Esophagus squamous epithelium (tissue), 5 donors: ENCODE results near the gene NAA10. TPM values are rescaled to one million over a fixed set of nuclear protein-coding genes. Genes with fewer than 3 reads are reported as not detected.
A peak's percentile ranks its signal among the peaks of the same experiment; 100 is the strongest.

ENCODE experiments used
- DNase-seq: peaks from one replicate; lab custom pipeline; 2025; lab: John Stamatoyannopoulos, UW
- H3K27ac ChIP-seq, 4 donors: fragments of 200-600 bp; sonication (generic); one replicate each; pipeline ENCODE4 v1.5.1; 2016 to 2019; ENCODE audit warnings: mild to moderate bottlenecking in 1 of 4
- H3K27me3 ChIP-seq, 4 donors: fragments of 200-600 bp; sonication (generic); 1 replicate in 3 of 4; 2 replicates in 1 of 4; pipeline versions ENCODE4 v1.5.1 to v1.6.0; 2017 to 2021; ENCODE audit warnings: antibody characterized with exemption in 1 of 4
- H3K36me3 ChIP-seq, 3 donors: fragments of 200-600 bp; sonication (generic); one replicate each; pipeline ENCODE4 v1.5.1; 2016 to 2019
- H3K4me1 ChIP-seq, 3 donors: fragments of 200-600 bp; sonication (generic); one replicate each; pipeline ENCODE4 v1.5.1; 2017 to 2019
- H3K4me3 ChIP-seq, 4 donors: fragments of 200-600 bp; sonication (generic); 1 replicate in 3 of 4; 2 replicates in 1 of 4; pipeline ENCODE4 v1.5.1; 2016 to 2019; ENCODE audit warnings: mild to moderate bottlenecking in 2 of 4, moderate library complexity in 1 of 4
- H3K9me3 ChIP-seq, 3 donors: fragments of 200-600 bp; sonication (generic); one replicate each; pipeline ENCODE4 v1.5.1; 2016 to 2019
- POLR2A ChIP-seq, 4 donors: fragments of 450-650 bp; IDR thresholded peaks; one replicate each; pipeline ENCODE4 v1.6.1; 2017; ENCODE audit warnings: antibody characterized with exemption in 4 of 4, mild to moderate bottlenecking in 4 of 4, moderate library complexity in 3 of 4
- WGBS, 2 donors: methylation state at CpG; one replicate each; pipeline ENCODE4 v1.1.5; 2018; 5-methylcytosine and 5-hydroxymethylcytosine counted together
- intact Hi-C: fragments of 100-400 bp; cut with DNase I; formaldehyde crosslinking; loops from one replicate; pipeline ENCODE4 v1.15.0; 2022
- total RNA-seq, 4 donors: library from RNA; depleted of rRNA; stranded (reverse); fragments of >200 nt; gene quantifications; one replicate each; pipeline ENCODE4 v1.1.0, GENCODE V29; 2016
- TF ChIP-seq, protein P1 (sequence below), 6 experiments: fragments of 450-650 bp in 4 of 6; fragments of 200-600 bp in 2 of 6; sonication (generic) in 2 of 6; IDR thresholded peaks; one replicate each; pipeline ENCODE4 v1.5.1; 2016 to 2019; ENCODE audit warnings: antibody characterized with exemption in 6 of 6, mild to moderate bottlenecking in 4 of 6, moderate library complexity in 4 of 6
- donor health status: DM: yes; HTN: yes; CAD: no.

The NAA10 gene
- total RNA-seq, 4 donors from 2014 or later = 42.5 to 92.5 (median 87.6) TPM

DNA sequence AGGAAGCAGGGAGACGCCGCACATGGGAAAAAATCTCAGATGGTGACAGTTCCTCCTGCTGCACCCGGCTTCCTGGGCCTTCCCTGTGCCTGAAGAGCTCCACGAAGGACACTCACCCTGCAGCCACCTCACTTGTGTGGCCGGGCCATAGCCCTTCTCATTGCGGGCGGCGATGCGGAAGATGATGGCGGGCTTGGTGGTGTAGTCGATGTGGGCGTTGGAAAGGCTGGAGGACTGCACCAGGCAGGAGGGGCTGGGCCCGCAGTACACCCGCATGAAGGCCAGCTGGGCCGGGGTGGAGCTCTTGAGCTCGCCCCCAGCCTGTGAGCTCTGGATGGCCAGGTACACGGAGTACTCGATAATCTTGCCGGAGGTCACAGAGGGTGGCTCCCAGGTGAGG lies 15.3 kb upstream of the NAA10 start:
- Histone ChIP-seq H3K9me3 (no peaks in the 10 kb centered on the region), H3K4me1 (peaks cover 0 to 33% (median 0%) of the 10 kb centered on the region in 3 donors), H3K4me3 (no peak overlapping the region), H3K27ac (peak overlapping the region in 3 of 4 donors; percentile 34 to 77 (median 59)), H3K27me3 (no peaks in the 10 kb centered on the region), H3K36me3 (peaks cover 19 to 65% (median 30%) of the 10 kb centered on the region in 3 donors)
- no peak for TF ChIP-seq POLR2A (IDR thresholded peaks at IDR 0.05)
- TF ChIP-seq, protein P1, sequence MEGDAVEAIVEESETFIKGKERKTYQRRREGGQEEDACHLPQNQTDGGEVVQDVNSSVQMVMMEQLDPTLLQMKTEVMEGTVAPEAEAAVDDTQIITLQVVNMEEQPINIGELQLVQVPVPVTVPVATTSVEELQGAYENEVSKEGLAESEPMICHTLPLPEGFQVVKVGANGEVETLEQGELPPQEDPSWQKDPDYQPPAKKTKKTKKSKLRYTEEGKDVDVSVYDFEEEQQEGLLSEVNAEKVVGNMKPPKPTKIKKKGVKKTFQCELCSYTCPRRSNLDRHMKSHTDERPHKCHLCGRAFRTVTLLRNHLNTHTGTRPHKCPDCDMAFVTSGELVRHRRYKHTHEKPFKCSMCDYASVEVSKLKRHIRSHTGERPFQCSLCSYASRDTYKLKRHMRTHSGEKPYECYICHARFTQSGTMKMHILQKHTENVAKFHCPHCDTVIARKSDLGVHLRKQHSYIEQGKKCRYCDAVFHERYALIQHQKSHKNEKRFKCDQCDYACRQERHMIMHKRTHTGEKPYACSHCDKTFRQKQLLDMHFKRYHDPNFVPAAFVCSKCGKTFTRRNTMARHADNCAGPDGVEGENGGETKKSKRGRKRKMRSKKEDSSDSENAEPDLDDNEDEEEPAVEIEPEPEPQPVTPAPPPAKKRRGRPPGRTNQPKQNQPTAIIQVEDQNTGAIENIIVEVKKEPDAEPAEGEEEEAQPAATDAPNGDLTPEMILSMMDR (IDR thresholded peaks at IDR 0.05) = no peak
- no peak for DNase-seq
- WGBS, 2 donors = 100% methylated on average over 1 of the region's 19 CpGs; no CpG with 5 or more reads in 1 of the 2 donors
- intact Hi-C loops = no loop called here

GRCh38 chrX:153948847-153949805 lies 14.3 kb upstream of the NAA10 start:
- intact Hi-C loops = loop anchor here (5.0 kb wide), 1 partner anchor 182 kb away; no protein-coding TSS in a partner anchor
- DNase-seq = no peak
- Histone ChIP-seq H3K4me1 (peaks cover 0 to 36% (median 0%) of the 10 kb centered on the region in 3 donors), H3K27ac (peak overlapping the region; percentile 5 to 77 (median 58)), H3K27me3 (no peaks in the 10 kb centered on the region), H3K9me3 (no peaks in the 10 kb centered on the region), H3K4me3 (no peak overlapping the region), H3K36me3 (peaks cover 19 to 55% (median 30%) of the 10 kb centered on the region in 3 donors)
- WGBS, 2 donors = 57 to 68% methylated on average over 1 to 11 of the region's 30 CpGs
- TF ChIP-seq, protein P1 (IDR thresholded peaks at IDR 0.05) = no peak
- no peak for TF ChIP-seq POLR2A (IDR thresholded peaks at IDR 0.05)

DNA sequence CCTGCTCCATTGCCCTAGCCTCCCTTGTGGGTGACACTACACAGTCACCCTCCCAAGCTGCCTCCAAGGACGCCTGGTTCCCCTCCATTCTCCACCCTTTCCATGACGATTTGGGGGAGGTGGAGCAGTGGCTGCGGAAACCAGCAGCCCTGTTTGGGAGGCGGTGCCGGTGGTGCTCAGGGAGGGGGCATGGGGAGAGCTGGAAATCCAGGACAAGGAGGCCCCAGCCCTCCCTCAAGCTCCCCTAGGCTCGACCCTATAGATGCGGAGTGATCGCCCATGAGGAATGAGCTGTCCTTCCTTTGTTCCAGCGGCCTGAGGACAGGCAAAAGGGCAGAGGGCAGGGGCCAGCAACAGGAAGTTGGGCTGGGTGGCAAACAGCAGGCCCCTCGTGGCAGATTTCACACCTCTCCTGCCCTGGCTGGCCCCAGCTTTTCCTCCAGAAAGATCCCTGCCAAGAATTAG lies 13.2 kb upstream of the NAA10 start:
- peak overlapping the region; percentile 39 to 77 (median 68) for H3K27ac ChIP-seq
- DNase-seq = no peak
- H3K9me3 ChIP-seq = no peaks in the 10 kb centered on the region
- no peak overlapping the region for H3K4me3 ChIP-seq
- no peaks in the 10 kb centered on the region for H3K27me3 ChIP-seq
- 80 to 82% methylated on average over 2 to 5 of the region's 10 CpGs for WGBS, 2 donors
- H3K36me3 ChIP-seq = peaks cover 19 to 47% (median 25%) of the 10 kb centered on the region in 3 donors
- intact Hi-C loops = loop anchor here (5.0 kb wide), 1 partner anchor 181 kb away; no protein-coding TSS in a partner anchor
- H3K4me1 ChIP-seq = peaks cover 0 to 28% (median 0%) of the 10 kb centered on the region in 3 donors
- TF ChIP-seq, protein P1 (IDR thresholded peaks at IDR 0.05) = no peak
- TF ChIP-seq POLR2A (IDR thresholded peaks at IDR 0.05) = no peak

GRCh38 chrX:153947009-153947769 lies 12.4 kb upstream of the NAA10 start:
- intact Hi-C loops = loop anchor here (5.0 kb wide), 1 partner anchor 180 kb away; no protein-coding TSS in a partner anchor
- no peak for DNase-seq
- 49 to 56% methylated on average over 7 to 10 of the region's 19 CpGs for WGBS, 2 donors
- H3K4me3 ChIP-seq = no peak overlapping the region
- peaks cover 0 to 25% (median 0%) of the 10 kb centered on the region in 3 donors for H3K4me1 ChIP-seq
- TF ChIP-seq, protein P1 (IDR thresholded peaks at IDR 0.05) = peak; percentile 61 to 82 (median 78)
- TF ChIP-seq POLR2A (IDR thresholded peaks at IDR 0.05) = no peak
- H3K27me3 ChIP-seq = no peaks in the 10 kb centered on the region
- peak overlapping the region in 3 of 4 donors; percentile 59 to 77 (median 77) for H3K27ac ChIP-seq
- H3K36me3 ChIP-seq = peaks cover 13 to 38% (median 20%) of the 10 kb centered on the region in 3 donors
- H3K9me3 ChIP-seq = no peaks in the 10 kb centered on the region
